K562 (cell line): ENCODE measurements around the gene ROPN1. TPM values are rescaled to one million over a fixed set of nuclear protein-coding genes. Genes with fewer than 3 reads are reported as not detected.

Source experiments
- ATAC-seq: fragments of 200-7000 bp; cut with Tn5 transposase; 3 replicates; pipeline ENCODE4 v1.9.1; 2020; ENCODE audit warnings: moderate library complexity
- BruUV-seq: library from RNA; stranded (reverse); fragments of 400-500 nt; replicated peaks from 2 replicates; lab custom pipeline; 2021; lab: Mats Ljungman, UMichigan
- CTCF ChIA-PET: fragments of 300-600 bp; formaldehyde crosslinking; extraction: SDS; loops from one replicate; lab custom pipeline; 2021; ENCODE audit warnings: low intra/inter-chr PET ratio; lab: Yijun Ruan, JAX
- POLR2A ChIA-PET: fragments of 300-600, 350-650 bp; sonication (Branson Sonifier 250); formaldehyde crosslinking; extraction: SDS; loops from one replicate; lab custom pipeline; 2021; ENCODE audit warnings: antibody characterized with exemption, inconsistent platforms; lab: Yijun Ruan, JAX
- DNase-seq, 4 experiments: peaks; one replicate each; pipeline versions ENCODE4 v3.0.0 to v3.0.0-alpha.2; 2011 to 2018; ENCODE audit warnings: low spot score in 3 of 4, mixed read lengths in 3 of 4; ENCODE audit errors: extremely low read depth in 1 of 4
- FAIRE-seq: peaks from 2 replicates; lab custom pipeline; 2011; peaks lifted over from hg19 to GRCh38; lab: Jason Lieb, UNC
- H2AFZ ChIP-seq: 2 replicates; pipeline ENCODE4 v1.6.0; 2011; ENCODE audit warnings: low read depth, low read length, control low read depth, inconsistent platforms
- H3K27ac ChIP-seq: fragments of 200-600 bp; 3 replicates; pipeline ENCODE4 v1.8.0; 2011; ENCODE audit warnings: low read depth, mild to moderate bottlenecking, control low read depth, inconsistent platforms, low read length, moderate library complexity, mixed read lengths; ENCODE audit errors: extremely low read depth
- H3K27me3 ChIP-seq, 2 experiments: fragments of 300-600 bp in 1 of 2; 2 replicates in 1 of 2; 3 replicates in 1 of 2; pipeline versions ENCODE4 v1.6.0 to v1.8.0; 2011; ENCODE audit warnings: inconsistent platforms in 2 of 2, low read length in 2 of 2, mild to moderate bottlenecking in 1 of 2, mixed read lengths in 1 of 2, moderate library complexity in 1 of 2; ENCODE audit not compliant: control insufficient read depth in 2 of 2, insufficient read depth in 2 of 2
- H3K36me3 ChIP-seq: fragments of 300-600 bp; 3 replicates; pipeline ENCODE4 v1.8.0; 2011; ENCODE audit warnings: mild to moderate bottlenecking, low read length, inconsistent platforms; ENCODE audit not compliant: control insufficient read depth, insufficient read depth
- H3K4me1 ChIP-seq, 2 experiments: fragments of 200-600 bp in 1 of 2; replicated peaks in 1 of 2; 2 replicates in 1 of 2; 3 replicates in 1 of 2; pipeline versions ENCODE4 v1.5.1 to v1.8.0; 2011; ENCODE audit warnings: inconsistent platforms in 2 of 2, low read length in 2 of 2, mild to moderate bottlenecking in 1 of 2, mixed read lengths in 1 of 2, moderate library complexity in 1 of 2; ENCODE audit not compliant: control insufficient read depth in 2 of 2, insufficient read depth in 2 of 2
- H3K4me2 ChIP-seq: 2 replicates; pipeline ENCODE4 v1.6.1; 2011; ENCODE audit warnings: low read length, control low read depth, inconsistent platforms, mixed read lengths; ENCODE audit not compliant: insufficient read depth
- H3K4me3 ChIP-seq: fragments of 200-600 bp; sonication (generic), shearing (Covaris generic); 2 replicates; pipeline ENCODE4 v1.5.1; 2016; ENCODE audit warnings: control low read depth, inconsistent platforms
- H3K79me2 ChIP-seq: fragments of 200-600 bp; 3 replicates; pipeline ENCODE4 v1.8.0; 2011; ENCODE audit warnings: low read length, inconsistent platforms; ENCODE audit not compliant: control insufficient read depth, insufficient read depth
- H3K9ac ChIP-seq, 2 experiments: 2 replicates each; pipeline versions ENCODE4 v1.6.0 to v1.6.1; 2011; ENCODE audit warnings: low read depth in 2 of 2, low read length in 2 of 2, control low read depth in 1 of 2, inconsistent platforms in 1 of 2, mild to moderate bottlenecking in 1 of 2, mixed read lengths in 1 of 2; ENCODE audit not compliant: insufficient read depth in 1 of 2
- H3K9me1 ChIP-seq: one replicate; pipeline ENCODE4 v1.6.0; 2011; ENCODE audit warnings: inconsistent platforms, mild to moderate bottlenecking, low read length, moderate library complexity; ENCODE audit not compliant: control insufficient read depth, insufficient read depth
- H3K9me3 ChIP-seq: replicated peaks from 2 replicates; pipeline ENCODE4 v1.5.1; 2011; ENCODE audit warnings: low read depth, low read length, inconsistent platforms; ENCODE audit not compliant: control insufficient read depth, insufficient read depth
- H4K20me1 ChIP-seq: replicated peaks from 2 replicates; pipeline ENCODE4 v1.6.1; 2011; ENCODE audit warnings: low read length, inconsistent platforms, mixed read lengths; ENCODE audit not compliant: control insufficient read depth, insufficient read depth
- BRD9 ChIP-seq: fragments of 450-650 bp; IDR thresholded peaks from 2 replicates; pipeline ENCODE4 v1.6.1; 2018; ENCODE audit warnings: low read depth; ENCODE audit not compliant: partially characterized antibody
- CREB1 ChIP-seq, 2 experiments: sonication (generic) in 1 of 2; formaldehyde crosslinking in 1 of 2; IDR thresholded peaks; 2 replicates each; pipeline versions ENCODE4 v1.6.1 to v1.8.0; 2012 to 2022; ENCODE audit warnings: inconsistent platforms in 1 of 2, mild to moderate bottlenecking in 1 of 2, missing genetic modification reagents in 1 of 2, moderate library complexity in 1 of 2
- CTCFL ChIP-seq: IDR thresholded peaks from 2 replicates; pipeline ENCODE4 v1.6.1; 2011; ENCODE audit warnings: borderline replicate concordance, low read depth, mild to moderate bottlenecking, moderate library complexity, low read length; ENCODE audit not compliant: insufficient read depth, poor library complexity, severe bottlenecking
- ELK3 ChIP-seq: fragments of 450-650 bp; formaldehyde crosslinking; IDR thresholded peaks from 2 replicates; pipeline ENCODE4 v1.4.0; 2020; ENCODE audit warnings: mild to moderate bottlenecking
- FOXJ2 ChIP-seq: fragments of 200-800 bp; sonication (Bioruptor generic); IDR thresholded peaks from 2 replicates; pipeline ENCODE4 v1.6.1; 2016; ENCODE audit warnings: missing genetic modification characterization, missing compliant biosample characterization
- GATA2 ChIP-seq: sonication (generic); formaldehyde crosslinking; IDR thresholded peaks from 2 replicates; pipeline ENCODE4 v1.4.0; 2020; ENCODE audit warnings: mild to moderate bottlenecking, missing genetic modification reagents
- HDAC8 ChIP-seq: fragments of 450-650 bp; IDR thresholded peaks from 2 replicates; pipeline ENCODE4 v1.6.1; 2016; ENCODE audit warnings: mild to moderate bottlenecking, missing genetic modification characterization, moderate library complexity, missing compliant biosample characterization
- NFIC ChIP-seq: fragments of 450-650 bp; IDR thresholded peaks from 2 replicates; pipeline ENCODE4 v1.6.1; 2017; ENCODE audit warnings: mild to moderate bottlenecking, inconsistent platforms
- PKNOX1 ChIP-seq: fragments of 450-650 bp; IDR thresholded peaks from 2 replicates; pipeline ENCODE4 v1.6.1; 2016
- RFX7 ChIP-seq: fragments of 250-450 bp; sonication (Bioruptor Pico); IDR thresholded peaks from 2 replicates; pipeline ENCODE4 v1.5.1; 2021; ENCODE audit warnings: mild to moderate bottlenecking
- RNF2 ChIP-seq: sonication (generic); IDR thresholded peaks from 2 replicates; pipeline ENCODE4 v1.6.1; 2016
- SRSF7 ChIP-seq: fragments of 200-400 bp; formaldehyde crosslinking; optimal IDR thresholded peaks from 2 replicates; pipeline ENCODE3; 2017; ENCODE audit warnings: mild to moderate bottlenecking, low read depth, low read length
- TEAD2 ChIP-seq: fragments of 450-650 bp; IDR thresholded peaks from 2 replicates; pipeline ENCODE4 v1.6.1; 2016; ENCODE audit warnings: missing genetic modification characterization, control low read depth, missing compliant biosample characterization
- ZC3H4 ChIP-seq: sonication (generic); formaldehyde crosslinking; IDR thresholded peaks from 2 replicates; pipeline ENCODE4 v1.9.0; 2021; ENCODE audit warnings: missing genetic modification reagents, borderline replicate concordance
- ZFP36 ChIP-seq: fragments of 150-350 bp; IDR thresholded peaks from 2 replicates; pipeline ENCODE4 v1.6.1; 2018; ENCODE audit warnings: low read length, low read depth; ENCODE audit not compliant: partially characterized antibody
- ZNF408 ChIP-seq: fragments of 250-450 bp; sonication (Bioruptor Pico); IDR thresholded peaks from 2 replicates; pipeline ENCODE4 v1.4.0; 2020; ENCODE audit warnings: low read depth, mild to moderate bottlenecking, moderate library complexity
- ZNF699 ChIP-seq: fragments of 250-450 bp; sonication (Bioruptor Pico); IDR thresholded peaks from 2 replicates; pipeline ENCODE4 v1.8.0; 2021; ENCODE audit warnings: mild to moderate bottlenecking, moderate library complexity; ENCODE audit not compliant: insufficient replicate concordance
- WGBS: fragments of 100-300 bp; shearing (Covaris generic); methylation state at CpG from one replicate; pipeline ENCODE4 v1.1.6; 2016; ENCODE audit warnings: low coverage, mixed read lengths; ENCODE audit not compliant: insufficient coverage; ENCODE audit errors: missing lambda C conversion rate; 5-methylcytosine and 5-hydroxymethylcytosine counted together
- in situ Hi-C: fragments of 300-500 bp; cut with MboI; formaldehyde crosslinking; loops from 4 replicates; pipeline ENCODE4 v1.15.0; 2018; ENCODE audit warnings: inconsistent platforms, mixed read lengths
- intact Hi-C: fragments of 100-400 bp; cut with micrococcal nuclease; formaldehyde crosslinking; loops from 2 replicates; pipeline ENCODE4 v1.14.2; 2022
- polyA plus RNA-seq, 8 experiments: library from polyadenylated mRNA; depleted of rRNA in 4 of 8; stranded (reverse) in 5 of 8; unstranded in 3 of 8; fragments of >200 nt; fragmentation: Nextera tagmentation in 2 of 8; fragmentation: Illumina TruSeq in 1 of 8; extraction: Ambion mirVana in 2 of 8; extraction: Trizol in 1 of 8; gene quantifications; 2 replicates each; pipeline versions ENCODE4 v1.2.1 to v1.2.3, GENCODE V29; 2011 to 2014; ENCODE audit warnings: inconsistent platforms in 1 of 8, missing spikeins in 1 of 8
- total RNA-seq, 7 experiments: library from RNA; depleted of rRNA in 6 of 7; stranded (reverse); fragments of >200 nt in 6 of 7; fragmentation: Illumina TruSeq in 2 of 7; extraction: Trizol in 2 of 7; gene quantifications; 2 replicates each; pipeline versions ENCODE4 v1.2.1 to v1.2.3, GENCODE V29; 2011 to 2021; ENCODE audit warnings: low replicate concordance in 1 of 7
- TF ChIP-seq, protein P1 (sequence below), 2 experiments: fragments of 450-650 bp in 1 of 2; sonication (generic) in 1 of 2; formaldehyde crosslinking; conservative IDR thresholded peaks; 2 replicates each; pipeline versions ENCODE4 v1.4.0 to v1.8.1; 2020 to 2022; ENCODE audit warnings: mild to moderate bottlenecking in 1 of 2, missing genetic modification reagents in 1 of 2

The ROPN1 gene
- total and polyA plus RNA-seq, 9 of the 15 experiments (the other 6 are each of a cell fraction or from before 2014, with no cell fraction given): not detected

- Histone ChIP-seq H3K9me1 (no peaks in the 10 kb centered on the region), H2AFZ (peak overlapping the region; percentile 70; the same call in 1 of the 2 replicates), H3K4me3 (peak overlapping the region; percentile 50), H3K27me3 (peaks cover 0 to 16% of the 10 kb centered on the region in 2 experiments; a peak in 2 of 5 replicates), H3K9me3 (no peaks in the 10 kb centered on the region), H3K9ac (peak overlapping the region in 1 of 2 experiments; percentile 81; a peak in 2 of 4 replicates), H3K4me1 (peaks cover 0 to 21% of the 10 kb centered on the region in 2 experiments; a peak in 2 of 5 replicates), H3K79me2 (no peaks in the 10 kb centered on the region), H4K20me1 (no peaks in the 10 kb centered on the region), H3K36me3 (no peaks in the 10 kb centered on the region), H3K27ac (no peak overlapping the region), H3K4me2 (peak overlapping the region; percentile 41)
- DNase-seq: peak; percentile 7 to 16 (median 12)
- BruUV-seq: no TSS peak
- POLR2A ChIA-PET: interaction anchor here (0.7 kb wide), 1 partner anchor 17 kb away, joined by 3 read pairs; no protein-coding TSS in a partner anchor
- 0% methylated on average over 10 of the region's 29 CpGs for WGBS
- in situ Hi-C loops: no loop called here
- intact Hi-C loops: no loop called here
- CTCF ChIA-PET: no interaction called here
- FAIRE-seq: no peak
- ATAC-seq: no peak; the same call in 1 of the 3 replicates
- peak; percentile 46 for TF ChIP-seq PKNOX1
- TF ChIP-seq ZFP36: no peak
- TF ChIP-seq BRD9: no peak
- no peak for TF ChIP-seq RNF2
- TF ChIP-seq CREB1 (IDR thresholded peaks at IDR 0.05): no peak
- no peak for TF ChIP-seq CREB1 (CRISPR knock-in tag; IDR thresholded peaks at IDR 0.05)
- no peak for TF ChIP-seq ZNF408 (CRISPR knock-in tag)
- TF ChIP-seq NFIC: 0 out of 2 replicates have a peak, but pooled peaks have one; percentile 29
- no peak for TF ChIP-seq SRSF7
- TF ChIP-seq ZNF699 (CRISPR knock-in tag): no peak
- TF ChIP-seq CTCFL: no peak
- no peak for TF ChIP-seq ZC3H4
- TF ChIP-seq FOXJ2 (tag): no peak
- TF ChIP-seq, protein P1, sequence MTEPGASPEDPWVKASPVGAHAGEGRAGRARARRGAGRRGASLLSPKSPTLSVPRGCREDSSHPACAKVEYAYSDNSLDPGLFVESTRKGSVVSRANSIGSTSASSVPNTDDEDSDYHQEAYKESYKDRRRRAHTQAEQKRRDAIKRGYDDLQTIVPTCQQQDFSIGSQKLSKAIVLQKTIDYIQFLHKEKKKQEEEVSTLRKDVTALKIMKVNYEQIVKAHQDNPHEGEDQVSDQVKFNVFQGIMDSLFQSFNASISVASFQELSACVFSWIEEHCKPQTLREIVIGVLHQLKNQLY (CRISPR knock-in tag; conservative IDR thresholded peaks at IDR 0.05): no peak
- no peak for TF ChIP-seq TEAD2 (tag)
- TF ChIP-seq HDAC8 (tag): no peak
- TF ChIP-seq ELK3 (CRISPR knock-in tag): no peak
- TF ChIP-seq GATA2 (CRISPR knock-in tag): no peak
- no peak for TF ChIP-seq RFX7 (CRISPR knock-in tag)
Measured at GRCh38 chr3:124032311-124032880, 40.5 kb upstream of the ROPN1 start.
